Activated naive CD8-positive, alpha-beta T cell (primary cell): ENCODE measurements around the gene MAGEF1.

Experiments used
- H3K27ac Mint-ChIP-seq: one replicate; pipeline ENCODE4 v1.8.0; 2021; ENCODE audit warnings: mixed read lengths
- H3K27me3 Mint-ChIP-seq: one replicate; pipeline ENCODE4 v1.8.0; 2021; ENCODE audit warnings: mixed read lengths
- H3K36me3 Mint-ChIP-seq: one replicate; pipeline ENCODE4 v1.8.0; 2021; ENCODE audit warnings: mixed read lengths
- H3K4me1 Mint-ChIP-seq: one replicate; pipeline ENCODE4 v1.8.0; 2021; ENCODE audit warnings: low read depth, mixed read lengths
- H3K4me3 Mint-ChIP-seq: one replicate; pipeline ENCODE4 v1.8.0; 2021; ENCODE audit warnings: mild to moderate bottlenecking, mixed read lengths
- H3K9me3 Mint-ChIP-seq: one replicate; pipeline ENCODE4 v1.8.0; 2021; ENCODE audit warnings: low read depth, mixed read lengths

The MAGEF1 gene

GRCh38 chr3:184679056-184679816 is 32.6 kb downstream of the MAGEF1 start:
- peaks cover 2% of the 10 kb centered on the region for H3K4me1 Mint-ChIP-seq
- no peak overlapping the region for H3K4me3 Mint-ChIP-seq
- no peaks in the 10 kb centered on the region for H3K27me3 Mint-ChIP-seq
- H3K9me3 Mint-ChIP-seq = no peaks in the 10 kb centered on the region
- H3K36me3 Mint-ChIP-seq = no peaks in the 10 kb centered on the region
- no peak overlapping the region for H3K27ac Mint-ChIP-seq

- peaks cover 2% of the 10 kb centered on the region for H3K4me1 Mint-ChIP-seq
- H3K27me3 Mint-ChIP-seq = no peaks in the 10 kb centered on the region
- H3K27ac Mint-ChIP-seq = no peak overlapping the region
- H3K4me3 Mint-ChIP-seq = no peak overlapping the region
- no peaks in the 10 kb centered on the region for H3K9me3 Mint-ChIP-seq
- H3K36me3 Mint-ChIP-seq = no peaks in the 10 kb centered on the region
Measured at GRCh38 chr3:184678317-184679055, 33.4 kb downstream of the MAGEF1 start.

GRCh38 chr3:184677344-184678316 is 34.2 kb downstream of the MAGEF1 start:
- no peaks in the 10 kb centered on the region for H3K27me3 Mint-ChIP-seq
- H3K27ac Mint-ChIP-seq = no peak overlapping the region
- no peak overlapping the region for H3K4me3 Mint-ChIP-seq
- H3K4me1 Mint-ChIP-seq = peaks cover 2% of the 10 kb centered on the region
- H3K36me3 Mint-ChIP-seq = no peaks in the 10 kb centered on the region
- no peaks in the 10 kb centered on the region for H3K9me3 Mint-ChIP-seq

GRCh38 chr3:184676927-184677326 is 34.9 kb downstream of the MAGEF1 start:
- Mint-ChIP-seq H3K4me1 (peaks cover 2% of the 10 kb centered on the region), H3K27ac (no peak overlapping the region), H3K27me3 (no peaks in the 10 kb centered on the region)

GRCh38 chr3:184674626-184675025 is 37.2 kb downstream of the MAGEF1 start:
- Mint-ChIP-seq H3K9me3 (no peaks in the 10 kb centered on the region), H3K27me3 (no peaks in the 10 kb centered on the region), H3K4me1 (peaks cover 2% of the 10 kb centered on the region), H3K4me3 (no peak overlapping the region), H3K36me3 (no peaks in the 10 kb centered on the region), H3K27ac (no peak overlapping the region)

More at GRCh38 chr3:184676927-184677326, 34.9 kb downstream of the MAGEF1 start:
- Mint-ChIP-seq H3K9me3 (no peaks in the 10 kb centered on the region), H3K4me3 (no peak overlapping the region), H3K36me3 (no peaks in the 10 kb centered on the region)

GRCh38 chr3:184672977-184673870 is 38.6 kb downstream of the MAGEF1 start:
- H3K36me3 Mint-ChIP-seq = no peaks in the 10 kb centered on the region
- no peak overlapping the region for H3K4me3 Mint-ChIP-seq
- H3K4me1 Mint-ChIP-seq = peaks cover 2% of the 10 kb centered on the region
- no peaks in the 10 kb centered on the region for H3K9me3 Mint-ChIP-seq
- H3K27ac Mint-ChIP-seq = no peak overlapping the region
- no peaks in the 10 kb centered on the region for H3K27me3 Mint-ChIP-seq

GRCh38 chr3:184672335-184672734 is 39.5 kb downstream of the MAGEF1 start:
- no peak overlapping the region for H3K4me3 Mint-ChIP-seq
- H3K27ac Mint-ChIP-seq = no peak overlapping the region
- no peaks in the 10 kb centered on the region for H3K36me3 Mint-ChIP-seq
- peaks cover 3% of the 10 kb centered on the region for H3K27me3 Mint-ChIP-seq
- no peaks in the 10 kb centered on the region for H3K9me3 Mint-ChIP-seq
- H3K4me1 Mint-ChIP-seq = peaks cover 2% of the 10 kb centered on the region

GRCh38 chr3:184670091-184670602 is 41.7 kb downstream of the MAGEF1 start:
- no peaks in the 10 kb centered on the region for H3K9me3 Mint-ChIP-seq
- H3K36me3 Mint-ChIP-seq = no peaks in the 10 kb centered on the region
- H3K27me3 Mint-ChIP-seq = peaks cover 8% of the 10 kb centered on the region
- no peak overlapping the region for H3K4me3 Mint-ChIP-seq
- no peaks in the 10 kb centered on the region for H3K4me1 Mint-ChIP-seq
- no peak overlapping the region for H3K27ac Mint-ChIP-seq

GRCh38 chr3:184669578-184669977 is 42.3 kb downstream of the MAGEF1 start:
- Mint-ChIP-seq H3K9me3 (no peaks in the 10 kb centered on the region), H3K27ac (no peak overlapping the region), H3K4me3 (no peak overlapping the region), H3K27me3 (peaks cover 8% of the 10 kb centered on the region), H3K36me3 (no peaks in the 10 kb centered on the region), H3K4me1 (no peaks in the 10 kb centered on the region)

- no peak overlapping the region for H3K4me3 Mint-ChIP-seq
- H3K9me3 Mint-ChIP-seq = no peaks in the 10 kb centered on the region
- no peaks in the 10 kb centered on the region for H3K36me3 Mint-ChIP-seq
- H3K4me1 Mint-ChIP-seq = no peaks in the 10 kb centered on the region
- peaks cover 8% of the 10 kb centered on the region for H3K27me3 Mint-ChIP-seq
- H3K27ac Mint-ChIP-seq = no peak overlapping the region
Measured at GRCh38 chr3:184666442-184666841, 45.4 kb downstream of the MAGEF1 start.

GRCh38 chr3:184665101-184665500 is 46.8 kb downstream of the MAGEF1 start:
- Mint-ChIP-seq H3K27me3 (peaks cover 8% of the 10 kb centered on the region), H3K27ac (no peak overlapping the region), H3K4me1 (peaks cover 3% of the 10 kb centered on the region), H3K36me3 (no peaks in the 10 kb centered on the region), H3K4me3 (no peak overlapping the region), H3K9me3 (no peaks in the 10 kb centered on the region)

- peaks cover 8% of the 10 kb centered on the region for H3K27me3 Mint-ChIP-seq
- H3K36me3 Mint-ChIP-seq = no peaks in the 10 kb centered on the region
- H3K4me1 Mint-ChIP-seq = peaks cover 3% of the 10 kb centered on the region
- H3K4me3 Mint-ChIP-seq = no peak overlapping the region
- no peak overlapping the region for H3K27ac Mint-ChIP-seq
- H3K9me3 Mint-ChIP-seq = no peaks in the 10 kb centered on the region
Measured at GRCh38 chr3:184663756-184664155, 48.1 kb downstream of the MAGEF1 start.

- Mint-ChIP-seq H3K27ac (no peak overlapping the region), H3K36me3 (no peaks in the 10 kb centered on the region), H3K9me3 (no peaks in the 10 kb centered on the region), H3K4me1 (peaks cover 3% of the 10 kb centered on the region), H3K27me3 (peaks cover 8% of the 10 kb centered on the region), H3K4me3 (no peak overlapping the region)
Measured at GRCh38 chr3:184663356-184663755, 48.5 kb downstream of the MAGEF1 start.

- no peak overlapping the region for H3K27ac Mint-ChIP-seq
- H3K4me3 Mint-ChIP-seq = no peak overlapping the region
Measured at GRCh38 chr3:184662187-184662586, 49.7 kb downstream of the MAGEF1 start.

More at GRCh38 chr3:184662187-184662586, 49.7 kb downstream of the MAGEF1 start:
- no peaks in the 10 kb centered on the region for H3K9me3 Mint-ChIP-seq
- H3K27me3 Mint-ChIP-seq = peaks cover 5% of the 10 kb centered on the region
- peaks cover 3% of the 10 kb centered on the region for H3K4me1 Mint-ChIP-seq
- no peaks in the 10 kb centered on the region for H3K36me3 Mint-ChIP-seq
